Erythroblast (primary cell): ENCODE measurements around the gene SNRPN.

Experiments used
- GATA1 ChIP-seq: IDR thresholded peaks from 2 replicates; pipeline ENCODE4 v1.6.1; 2011; ENCODE audit warnings: low read depth, mild to moderate bottlenecking, control low read depth, low read length, moderate library complexity
- POLR2A ChIP-seq: IDR thresholded peaks from 2 replicates; pipeline ENCODE4 v1.6.1; 2011; ENCODE audit warnings: mild to moderate bottlenecking, low read length

- TF ChIP-seq POLR2A (no peak), GATA1 (no peak)
Observed at GRCh38 chr15:24976932-24977331, 22.1 kb downstream of the SNRPN start.
